ENCODE data around the gene TNFSF15.

DNA sequence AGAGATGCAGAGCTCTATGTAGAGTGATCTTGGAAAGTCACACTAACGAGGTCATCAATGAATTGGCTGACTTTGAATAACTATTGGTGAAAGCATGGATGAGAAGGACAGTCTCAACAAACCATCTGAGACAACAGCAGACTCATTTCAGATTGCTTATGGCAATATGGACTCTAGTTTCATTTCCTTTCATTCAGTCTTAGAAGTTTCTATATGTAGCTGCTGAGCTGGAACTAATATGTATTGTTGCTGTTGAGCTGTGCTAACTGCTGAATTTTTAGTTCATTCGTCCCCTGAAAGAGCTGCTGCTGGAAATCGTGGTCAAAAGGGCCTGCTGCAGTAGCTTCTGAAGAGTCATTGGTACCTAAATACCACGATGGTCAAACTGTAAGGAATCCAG lies 31.3 kb downstream of the TNFSF15 start:
- TF ChIP-seq, protein P1, sequence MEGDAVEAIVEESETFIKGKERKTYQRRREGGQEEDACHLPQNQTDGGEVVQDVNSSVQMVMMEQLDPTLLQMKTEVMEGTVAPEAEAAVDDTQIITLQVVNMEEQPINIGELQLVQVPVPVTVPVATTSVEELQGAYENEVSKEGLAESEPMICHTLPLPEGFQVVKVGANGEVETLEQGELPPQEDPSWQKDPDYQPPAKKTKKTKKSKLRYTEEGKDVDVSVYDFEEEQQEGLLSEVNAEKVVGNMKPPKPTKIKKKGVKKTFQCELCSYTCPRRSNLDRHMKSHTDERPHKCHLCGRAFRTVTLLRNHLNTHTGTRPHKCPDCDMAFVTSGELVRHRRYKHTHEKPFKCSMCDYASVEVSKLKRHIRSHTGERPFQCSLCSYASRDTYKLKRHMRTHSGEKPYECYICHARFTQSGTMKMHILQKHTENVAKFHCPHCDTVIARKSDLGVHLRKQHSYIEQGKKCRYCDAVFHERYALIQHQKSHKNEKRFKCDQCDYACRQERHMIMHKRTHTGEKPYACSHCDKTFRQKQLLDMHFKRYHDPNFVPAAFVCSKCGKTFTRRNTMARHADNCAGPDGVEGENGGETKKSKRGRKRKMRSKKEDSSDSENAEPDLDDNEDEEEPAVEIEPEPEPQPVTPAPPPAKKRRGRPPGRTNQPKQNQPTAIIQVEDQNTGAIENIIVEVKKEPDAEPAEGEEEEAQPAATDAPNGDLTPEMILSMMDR (conservative IDR thresholded peaks at IDR 0.05) = no peak
- no peak for TF ChIP-seq ZFX (IDR thresholded peaks at IDR 0.05)

All from C4-2B (cell line).